GM18868 (cell line): ENCODE results near the gene ZSWIM6.
"Not testable (repeated sequence)": the region's sequence is repeated elsewhere in the genome, so short reads cannot be mapped to it uniquely, and the experiment has no call there.

Source experiments
- ATAC-seq: cut with Tn5 transposase; IDR thresholded peaks from one replicate; pipeline ENCODE4 v1.9.1; 2021; ENCODE audit warnings: mild to moderate bottlenecking, moderate library complexity; ENCODE audit not compliant: unreplicated experiment

ZSWIM6 gene

GRCh38 chr5:61405511-61406295, 73.6 kb downstream of the ZSWIM6 start:
- no peak for ATAC-seq

GRCh38 chr5:61406497-61406896, 74.4 kb downstream of the ZSWIM6 start:
- ATAC-seq: not testable (repeated sequence)

- ATAC-seq: no peak
These were observed 75.7 kb downstream of the ZSWIM6 start for GRCh38 chr5:61407706-61408270.

GRCh38 chr5:61408476-61409168, 76.6 kb downstream of the ZSWIM6 start:
- peak; percentile 100 for ATAC-seq

- ATAC-seq: no peak
These were observed 77.5 kb downstream of the ZSWIM6 start for GRCh38 chr5:61409568-61409967.

GRCh38 chr5:61410811-61411210, 78.8 kb downstream of the ZSWIM6 start:
- ATAC-seq: no peak

GRCh38 chr5:61412361-61412760, 80.3 kb downstream of the ZSWIM6 start:
- no peak for ATAC-seq

GRCh38 chr5:61413205-61413604, 81.1 kb downstream of the ZSWIM6 start:
- ATAC-seq: not testable (repeated sequence)

GRCh38 chr5:61414806-61415205, 82.7 kb downstream of the ZSWIM6 start:
- ATAC-seq: no peak

GRCh38 chr5:61416010-61416409, 84.0 kb downstream of the ZSWIM6 start:
- ATAC-seq: peak; percentile 82

- peak; percentile 30 for ATAC-seq
These were observed 84.4 kb downstream of the ZSWIM6 start for GRCh38 chr5:61416420-61416819.

GRCh38 chr5:61417340-61417739, 85.3 kb downstream of the ZSWIM6 start:
- no peak for ATAC-seq

- ATAC-seq: no peak
These were observed 85.8 kb downstream of the ZSWIM6 start for GRCh38 chr5:61417851-61418250.

- ATAC-seq: no peak
These were observed 87.0 kb downstream of the ZSWIM6 start for GRCh38 chr5:61419106-61419505.

GRCh38 chr5:61420016-61420415, 88.0 kb downstream of the ZSWIM6 start:
- ATAC-seq: no peak

- ATAC-seq: not testable (repeated sequence)
These were observed 89.2 kb downstream of the ZSWIM6 start for GRCh38 chr5:61421262-61421661.

GRCh38 chr5:61423487-61424145, 91.6 kb downstream of the ZSWIM6 start:
- ATAC-seq: no peak

- no peak for ATAC-seq
These were observed 93.9 kb downstream of the ZSWIM6 start for GRCh38 chr5:61425918-61426317.

GRCh38 chr5:61429906-61430305, 97.8 kb downstream of the ZSWIM6 start:
- no peak for ATAC-seq

- ATAC-seq: no peak
These were observed 100.0 kb downstream of the ZSWIM6 start for GRCh38 chr5:61431923-61432620.

GRCh38 chr5:61435368-61435767, 103.3 kb downstream of the ZSWIM6 start:
- no peak for ATAC-seq
